Activated CD8-positive, alpha-beta memory T cell treated with anti-CD3 and anti-CD28 coated beads, Interleukin-2, amount 50 U/mL, for 4 hours (primary cell): ENCODE measurements around the gene POU6F2.
"Not testable (repeated sequence)": the region's sequence is repeated elsewhere in the genome, so short reads cannot be mapped to it uniquely, and the experiment has no call there.

Source experiments
- DNase-seq: peaks from one replicate; pipeline ENCODE4 v3.0.0-alpha.2; 2020

The POU6F2 gene

DNA sequence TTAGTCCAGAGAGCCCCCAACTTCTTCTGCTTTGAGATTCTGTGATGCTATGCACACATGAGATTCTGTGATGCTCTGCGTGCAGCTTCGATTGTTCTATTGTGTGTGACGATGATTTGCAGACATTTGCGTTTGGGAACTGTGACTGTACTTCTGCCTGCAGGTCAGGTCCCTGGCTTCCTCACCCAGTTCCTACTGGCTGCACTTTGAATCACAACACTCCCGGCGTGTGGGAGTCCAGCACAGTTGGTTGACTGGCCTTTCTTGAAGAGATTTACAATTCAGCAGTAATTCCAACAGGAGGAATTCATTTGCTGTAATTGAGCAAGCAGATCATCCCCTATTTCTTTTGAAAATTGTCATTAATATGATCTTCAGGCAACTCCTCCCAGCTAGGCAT lies 336.3 kb downstream of the POU6F2 start:
- no peak for DNase-seq

DNA sequence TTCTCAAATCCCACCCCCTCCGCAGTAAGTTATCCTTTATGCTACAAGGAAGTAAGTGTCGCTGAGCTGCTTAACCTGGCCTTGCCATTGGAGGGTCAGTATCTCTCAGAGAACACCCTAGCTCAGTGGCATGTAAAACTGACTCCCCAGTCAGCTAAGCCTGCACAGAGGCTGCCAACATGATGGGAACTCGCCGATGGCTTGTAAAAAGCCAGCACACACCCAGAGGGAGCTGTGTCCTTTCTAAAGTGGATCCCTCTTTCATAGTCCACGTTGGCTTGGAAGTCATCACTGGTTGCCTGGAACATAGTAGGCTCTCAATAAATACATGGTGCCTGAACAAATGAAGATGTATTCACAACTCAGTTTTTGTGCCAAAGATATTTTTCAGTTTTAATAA lies 339.4 kb downstream of the POU6F2 start:
- no peak for DNase-seq

DNA sequence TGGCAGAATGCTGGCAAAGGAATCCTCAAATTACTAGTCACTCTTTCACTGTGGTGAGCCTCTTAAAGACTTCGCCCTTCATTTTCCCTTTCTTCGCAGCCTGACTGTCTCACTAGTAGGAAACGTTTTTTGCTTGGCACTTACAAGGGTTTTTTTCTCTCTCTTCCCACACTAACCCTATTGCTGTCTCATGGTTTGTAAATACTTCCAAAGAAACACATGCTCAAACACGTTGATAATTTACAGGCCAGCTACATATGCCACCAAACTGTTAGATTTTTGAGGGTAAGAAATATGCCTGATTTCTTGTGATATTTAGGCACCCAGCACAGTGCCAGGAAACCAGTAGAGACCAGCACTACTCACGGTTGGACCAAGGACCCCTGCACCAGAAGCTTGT lies 340.2 kb downstream of the POU6F2 start:
- no peak for DNase-seq

DNA sequence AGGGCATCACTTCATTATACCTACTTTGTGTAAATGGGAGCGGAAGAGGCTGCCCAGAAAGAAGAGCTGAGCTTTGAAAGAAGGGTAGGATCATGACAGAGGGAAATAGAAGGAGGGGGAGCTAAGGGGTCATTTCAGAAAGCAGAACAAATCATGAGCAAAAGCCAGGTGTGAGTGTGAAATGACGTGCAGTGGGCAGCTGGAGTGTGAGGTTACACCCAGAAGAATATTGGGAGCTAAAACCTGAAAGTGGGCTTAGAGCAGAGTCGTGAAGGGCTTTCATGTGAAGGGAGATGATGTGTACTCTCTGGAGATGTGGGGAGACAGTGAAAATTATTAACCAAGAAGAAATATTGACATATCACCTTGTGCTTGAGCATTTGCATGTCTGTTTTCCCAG lies 343.5 kb downstream of the POU6F2 start:
- no peak for DNase-seq

DNA sequence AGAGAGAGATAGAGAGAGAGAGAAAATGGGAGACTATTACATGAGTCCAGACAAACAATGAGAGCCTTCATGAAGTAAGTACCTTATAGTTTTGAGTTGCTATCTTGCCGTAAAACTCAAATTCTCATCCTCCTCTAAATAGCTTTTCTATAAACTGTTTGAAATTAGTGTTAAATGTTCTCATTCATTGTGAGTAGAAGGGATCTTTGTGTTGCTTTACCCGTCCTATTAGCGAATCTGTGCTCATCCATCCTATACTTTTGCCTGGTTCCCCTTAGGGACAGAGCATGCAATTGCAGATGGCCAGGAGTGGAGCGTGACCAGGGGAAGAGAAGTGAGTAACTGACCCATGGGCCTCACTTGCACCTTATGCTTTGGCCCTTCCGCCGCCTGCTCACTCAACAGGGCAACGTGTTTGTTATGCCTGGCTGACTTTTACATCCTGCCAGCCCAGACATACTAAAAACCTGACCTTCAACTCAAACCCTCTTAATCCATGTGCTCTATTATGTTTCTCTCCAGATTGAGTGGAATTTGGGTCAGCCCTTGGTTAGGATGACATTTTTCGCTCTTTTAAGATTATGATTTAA lies 344.3 kb downstream of the POU6F2 start:
- DNase-seq = no peak

DNA sequence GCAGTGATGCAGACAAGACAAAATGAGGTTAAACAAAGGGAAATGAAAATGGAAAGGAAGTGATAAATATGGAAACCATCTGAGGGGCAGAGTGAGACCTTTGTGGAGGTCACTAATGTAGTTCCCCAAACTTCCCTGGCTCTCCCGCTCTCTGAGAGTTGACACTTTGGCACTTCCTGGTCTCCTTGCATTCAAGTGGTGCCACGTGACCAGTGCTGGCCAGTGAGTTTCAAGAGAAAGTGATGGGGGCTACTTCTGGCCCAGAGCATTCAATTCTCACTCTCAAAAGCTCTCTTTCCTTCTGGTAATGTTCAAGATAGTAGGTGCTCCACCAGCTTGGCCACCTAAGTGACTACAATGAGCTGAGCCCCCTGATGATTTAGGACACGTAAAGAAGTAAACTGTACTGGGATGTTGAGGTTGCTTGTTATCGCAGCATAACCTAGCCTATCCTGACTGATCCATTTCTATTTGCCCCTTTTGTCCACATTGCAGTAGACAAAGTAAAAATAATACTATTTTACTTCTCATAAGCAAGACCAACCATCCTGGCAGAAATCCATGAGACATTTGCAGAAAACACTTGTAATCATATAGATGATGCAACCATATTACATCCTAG lies 346.5 kb downstream of the POU6F2 start:
- no peak for DNase-seq

DNA sequence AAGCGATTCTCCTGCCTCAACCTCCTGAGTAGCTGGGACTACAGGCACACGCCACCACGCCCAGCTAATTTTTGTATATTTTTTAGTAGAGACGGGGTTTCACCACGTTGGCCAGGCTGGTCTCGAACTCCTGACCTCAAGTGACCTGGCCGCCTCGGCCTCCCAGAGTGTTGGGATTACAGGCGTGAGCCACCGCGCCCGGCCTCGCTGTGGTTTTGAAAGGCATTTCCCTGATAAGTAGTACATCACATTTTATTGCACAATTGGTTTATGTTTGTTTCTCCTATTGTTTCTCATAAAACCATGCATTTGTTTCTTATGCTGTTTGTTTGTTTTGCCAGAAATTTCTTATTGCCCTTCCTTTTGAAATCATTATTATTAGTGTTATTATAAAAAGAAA lies 353.9 kb downstream of the POU6F2 start:
- not testable (repeated sequence) for DNase-seq

DNA sequence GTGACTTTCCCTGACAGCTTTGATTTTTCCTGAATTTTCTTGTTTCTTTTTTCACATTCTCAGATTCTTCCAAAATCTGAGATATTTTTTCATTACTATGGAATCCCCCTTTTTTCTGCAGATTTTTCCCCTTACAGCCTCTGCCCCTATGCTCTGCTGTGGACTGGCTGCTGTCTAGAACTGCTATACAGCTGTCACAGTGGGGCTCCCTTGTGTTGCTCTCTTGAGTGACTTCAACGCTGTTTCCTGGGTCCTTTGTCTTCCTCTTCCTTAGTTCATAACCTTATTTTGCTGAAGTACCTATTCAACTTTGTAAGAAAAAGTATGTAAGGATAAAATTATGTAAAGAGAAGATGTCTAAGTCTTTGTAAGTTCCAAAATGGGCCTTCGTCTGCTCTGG lies 354.4 kb downstream of the POU6F2 start:
- no peak for DNase-seq

DNA sequence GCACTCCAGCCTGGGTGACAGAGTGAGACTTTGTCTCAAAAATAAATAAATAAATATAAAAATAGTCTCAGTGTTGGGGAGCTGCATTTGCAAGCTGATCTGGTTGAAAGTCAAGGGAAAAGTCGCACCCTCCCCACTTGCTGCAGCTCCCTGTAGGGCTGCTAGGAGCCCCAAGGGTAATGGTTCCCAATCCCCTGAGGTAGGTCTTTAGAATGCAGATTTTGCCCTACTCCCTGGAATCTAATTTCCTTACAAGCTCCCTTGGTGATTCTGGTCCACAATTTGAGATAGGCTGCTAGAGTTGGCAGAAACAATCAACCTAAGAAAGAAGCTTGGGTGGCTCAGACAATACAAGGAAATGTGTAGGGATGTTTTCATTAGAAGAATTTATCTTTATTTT lies 356.0 kb downstream of the POU6F2 start:
- DNase-seq = no peak

DNA sequence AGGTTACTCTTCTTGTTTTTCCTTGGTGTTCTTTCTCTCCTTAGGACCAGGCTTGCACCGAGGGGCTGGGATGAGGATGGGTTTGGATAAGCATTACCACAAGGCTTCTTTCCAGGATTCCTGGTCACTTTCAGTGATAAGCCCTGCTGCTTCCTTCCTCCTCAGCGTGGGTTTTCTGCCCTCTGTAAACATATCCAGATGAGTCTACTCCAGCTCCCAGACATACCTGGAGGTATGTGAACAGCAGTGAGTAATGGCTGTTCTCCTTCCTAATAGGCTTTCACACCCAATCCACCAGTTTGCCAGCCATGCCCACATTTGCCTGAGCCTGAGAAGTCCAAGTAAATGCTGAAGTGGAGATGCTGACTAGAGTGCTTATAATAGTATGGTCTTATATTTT lies 358.7 kb downstream of the POU6F2 start:
- no peak for DNase-seq

DNA sequence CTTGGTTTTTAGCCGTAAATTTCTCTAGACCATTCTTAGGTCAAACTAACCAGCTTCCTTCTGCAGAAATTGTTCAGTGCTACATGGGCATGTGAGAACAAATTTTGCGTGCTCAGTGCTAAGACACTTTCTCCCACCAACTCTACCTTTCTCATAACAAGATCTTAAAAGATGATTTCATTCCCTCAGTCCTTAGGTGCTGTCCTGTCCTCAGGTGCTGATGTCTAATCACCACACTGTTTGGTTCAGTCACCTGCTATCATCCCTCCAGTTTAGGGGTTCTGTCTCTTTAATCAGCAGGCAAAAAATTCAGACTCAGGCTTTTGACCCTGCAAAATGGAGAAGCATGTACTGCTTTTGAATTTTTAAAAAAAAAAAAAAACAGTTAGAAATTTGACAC lies 361.0 kb downstream of the POU6F2 start:
- no peak for DNase-seq

DNA sequence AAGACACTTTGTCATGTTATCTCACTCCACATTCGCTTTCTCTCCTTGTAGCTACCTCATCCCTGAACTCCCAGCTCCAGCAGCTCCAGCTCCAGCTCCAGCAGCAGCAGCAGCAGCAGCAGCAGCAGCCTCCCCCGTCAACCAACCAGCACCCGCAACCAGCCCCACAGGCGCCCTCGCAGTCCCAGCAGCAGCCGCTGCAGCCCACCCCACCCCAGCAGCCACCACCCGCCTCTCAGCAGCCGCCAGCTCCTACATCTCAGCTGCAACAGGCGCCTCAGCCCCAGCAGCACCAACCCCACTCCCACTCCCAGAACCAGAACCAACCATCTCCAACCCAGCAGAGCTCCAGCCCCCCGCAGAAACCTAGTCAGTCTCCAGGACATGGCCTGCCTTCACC lies 361.9 kb downstream of the POU6F2 start:
- no peak for DNase-seq

DNA sequence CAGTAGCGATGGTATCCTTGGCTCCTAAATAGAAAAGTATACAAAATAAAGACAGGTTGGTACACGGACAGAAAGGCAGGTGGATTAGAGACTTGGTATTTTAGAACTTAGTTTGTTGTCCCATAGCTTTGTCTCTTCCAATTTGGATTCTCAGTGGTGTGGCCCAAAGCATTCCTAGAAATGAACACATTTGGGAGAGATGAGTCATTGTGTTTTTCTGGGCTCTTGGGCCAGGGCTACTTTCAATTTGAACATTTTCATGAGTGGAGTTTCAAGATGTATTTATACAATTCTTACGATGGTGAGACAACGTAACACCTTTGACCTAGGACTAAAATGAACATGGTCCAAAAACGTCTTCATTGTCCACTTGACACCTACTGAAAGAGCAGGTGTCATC lies 363.4 kb downstream of the POU6F2 start:
- no peak for DNase-seq

DNA sequence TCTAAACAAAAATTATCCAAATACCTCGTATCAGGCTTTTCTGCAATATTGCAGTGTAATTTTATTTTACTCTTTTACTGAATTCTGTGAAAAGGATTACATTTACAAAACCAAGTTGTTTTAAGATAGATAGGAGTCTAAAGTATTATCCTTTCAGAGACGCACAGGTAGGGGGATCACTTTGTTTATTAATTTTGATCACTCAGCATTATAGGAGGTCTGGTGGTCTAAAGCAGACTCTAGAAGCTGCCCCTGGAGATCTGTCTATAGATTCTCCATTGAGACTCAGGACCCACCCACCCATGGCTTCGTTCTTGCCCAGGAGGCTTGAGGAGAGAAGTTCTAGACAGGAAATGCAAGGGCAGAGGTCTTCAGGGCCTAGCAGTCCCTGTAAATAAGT lies 365.1 kb downstream of the POU6F2 start:
- no peak for DNase-seq

DNA sequence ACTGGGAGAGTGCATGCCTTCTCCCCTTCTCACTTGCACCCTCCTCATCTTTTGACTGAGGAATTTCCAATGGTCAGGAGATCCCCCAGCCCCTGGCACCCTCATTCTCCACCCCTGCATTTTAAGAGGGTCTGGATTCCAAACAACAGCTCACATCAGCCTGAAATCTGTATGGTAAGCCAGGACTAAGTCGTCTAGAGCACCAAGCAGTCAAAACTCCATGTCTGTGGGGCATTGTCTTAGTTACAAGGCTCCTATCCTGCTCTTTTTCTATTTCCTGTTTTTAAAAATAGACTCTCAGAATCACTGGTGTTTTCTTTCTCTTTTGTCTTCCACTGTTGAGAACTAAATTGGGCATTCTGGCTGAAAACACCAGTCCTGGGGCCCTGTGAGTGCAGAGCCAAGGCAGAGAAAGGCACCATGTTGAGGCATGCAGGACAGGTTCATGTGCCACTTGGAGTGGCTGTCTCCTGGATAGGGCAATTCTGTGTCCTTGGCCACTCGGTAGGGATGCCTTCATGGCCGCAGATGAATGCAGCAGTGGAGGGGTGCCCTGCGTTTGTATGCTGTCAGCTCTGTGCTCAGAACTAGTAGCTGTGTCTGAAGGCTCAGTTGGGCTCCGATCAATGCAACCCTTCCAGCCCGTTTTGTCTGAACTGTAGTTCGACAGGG lies 371.9 kb downstream of the POU6F2 start:
- DNase-seq = no peak

DNA sequence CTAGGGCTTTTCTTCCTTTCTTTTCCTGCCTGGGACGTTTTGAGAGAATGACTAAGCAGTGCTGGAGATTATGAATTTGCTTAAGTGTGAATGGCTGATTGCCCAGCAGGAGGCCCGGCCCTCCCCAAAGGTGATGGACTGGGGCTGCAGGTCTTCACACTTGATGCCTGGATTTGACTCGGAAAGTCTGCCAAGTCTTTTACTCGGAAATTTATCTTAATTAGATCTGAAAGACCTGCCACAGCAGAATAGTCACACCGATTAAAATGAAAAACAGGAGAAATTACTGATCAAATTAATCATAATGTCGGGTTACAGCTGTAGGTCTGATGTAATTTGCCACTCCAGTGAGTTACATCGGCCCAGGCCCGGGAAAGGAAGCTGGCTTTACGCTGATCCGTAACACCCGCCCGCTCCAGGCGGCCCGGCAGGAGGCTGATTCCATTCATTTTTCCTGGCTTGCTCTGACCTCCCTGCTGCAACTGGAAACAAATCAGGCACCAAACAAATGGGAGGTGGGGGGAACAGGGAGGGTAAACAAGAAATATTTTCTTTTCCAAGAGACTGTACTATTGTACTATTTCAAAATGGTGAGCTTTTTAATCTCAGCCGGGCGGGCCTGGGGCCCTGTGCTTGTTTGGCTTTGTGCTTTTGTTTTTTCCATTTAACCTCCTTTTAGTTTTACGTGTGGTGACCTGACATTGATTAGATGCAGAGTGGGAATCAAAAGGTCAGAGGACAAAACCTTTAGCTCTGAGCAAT lies 376.1 kb downstream of the POU6F2 start:
- no peak for DNase-seq

DNA sequence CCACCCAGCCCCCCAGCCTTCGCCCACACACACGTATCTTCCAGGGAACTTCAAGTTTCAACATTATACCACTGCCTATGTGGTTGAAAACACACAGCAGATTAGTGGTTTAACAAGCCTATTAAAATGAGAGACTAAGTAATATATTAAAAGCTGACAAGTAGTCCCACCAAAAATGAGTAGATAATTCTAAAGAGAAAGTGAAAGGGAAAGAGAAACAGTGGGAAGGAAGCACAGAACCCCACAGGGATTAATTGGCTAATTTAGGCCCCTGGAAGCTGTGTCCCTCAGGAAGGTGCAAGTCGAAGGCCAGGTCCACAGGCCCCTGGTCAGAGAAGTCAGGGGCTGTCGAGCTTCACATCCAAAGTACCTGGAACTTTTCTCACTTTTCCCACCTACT lies 378.0 kb downstream of the POU6F2 start:
- no peak for DNase-seq

DNA sequence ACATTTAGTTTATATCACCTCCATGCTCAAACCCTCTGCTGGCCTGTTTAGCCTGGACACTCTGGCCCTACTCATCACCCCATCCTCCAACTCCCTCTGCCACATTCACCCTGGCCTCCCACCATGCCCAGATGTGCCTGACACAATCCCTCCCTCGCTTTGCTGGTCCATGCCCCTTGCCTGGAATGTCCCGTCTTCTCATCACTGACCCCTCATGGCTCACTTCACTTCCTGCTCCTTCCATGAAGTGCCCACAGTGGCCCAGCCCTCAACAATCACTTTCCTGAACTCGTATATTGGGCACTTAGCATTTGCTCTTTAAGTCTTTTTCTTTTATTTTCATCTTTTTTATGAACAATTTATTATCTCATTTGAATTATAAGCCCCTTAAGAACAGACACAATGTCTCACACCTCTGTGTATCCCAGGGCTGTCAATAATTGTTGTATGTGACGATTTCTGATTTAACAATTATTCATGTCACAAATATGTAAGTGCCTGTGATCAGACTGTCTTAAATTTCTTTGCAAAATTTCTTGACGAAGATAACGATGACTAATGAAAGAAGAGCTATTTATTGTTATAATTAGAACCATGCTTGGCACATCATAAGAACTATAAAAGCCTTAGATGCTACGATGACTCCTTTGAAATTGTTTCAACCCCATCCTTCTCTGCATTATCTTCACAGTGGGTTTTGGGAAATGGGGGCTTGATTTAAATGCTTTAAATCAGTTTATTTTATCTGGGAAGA lies 378.6 kb downstream of the POU6F2 start:
- DNase-seq = no peak

DNA sequence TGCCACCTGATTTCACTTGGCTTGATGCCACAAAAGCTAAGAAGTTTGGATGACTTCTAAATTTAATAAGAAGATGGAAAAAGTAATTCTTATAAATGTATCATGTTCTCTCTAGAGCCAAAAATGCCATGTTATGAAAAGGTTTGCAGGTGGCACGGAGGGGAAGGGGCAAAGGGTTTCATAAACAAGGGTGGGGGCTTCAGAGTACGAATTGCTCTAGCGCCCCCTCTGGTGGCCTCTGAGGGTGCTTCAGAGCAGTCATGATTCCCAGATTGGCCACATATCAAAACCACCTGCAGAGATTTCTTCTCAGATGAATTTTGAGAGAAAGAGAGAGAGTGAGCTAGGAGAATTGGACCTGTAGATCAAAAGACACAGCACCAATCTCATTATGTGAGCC lies 379.9 kb downstream of the POU6F2 start:
- DNase-seq = no peak

DNA sequence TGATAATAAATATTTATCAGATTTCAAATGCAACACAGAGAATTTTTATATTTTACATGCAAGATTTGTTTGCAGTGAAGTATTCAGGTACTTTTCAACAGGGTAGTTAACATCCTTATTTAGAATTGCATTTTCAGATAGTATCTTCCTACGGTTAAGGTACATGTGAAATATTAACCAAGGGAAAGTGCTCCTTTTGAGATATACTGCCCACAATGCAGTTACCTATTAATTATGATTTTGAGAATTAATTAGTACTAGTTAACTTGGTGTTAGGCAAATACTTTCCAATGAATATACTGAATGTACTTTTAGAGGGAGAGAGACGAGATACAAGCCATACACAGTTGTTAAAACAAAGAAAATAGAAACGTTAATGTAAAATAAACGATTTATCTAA lies 382.3 kb downstream of the POU6F2 start:
- DNase-seq = no peak

DNA sequence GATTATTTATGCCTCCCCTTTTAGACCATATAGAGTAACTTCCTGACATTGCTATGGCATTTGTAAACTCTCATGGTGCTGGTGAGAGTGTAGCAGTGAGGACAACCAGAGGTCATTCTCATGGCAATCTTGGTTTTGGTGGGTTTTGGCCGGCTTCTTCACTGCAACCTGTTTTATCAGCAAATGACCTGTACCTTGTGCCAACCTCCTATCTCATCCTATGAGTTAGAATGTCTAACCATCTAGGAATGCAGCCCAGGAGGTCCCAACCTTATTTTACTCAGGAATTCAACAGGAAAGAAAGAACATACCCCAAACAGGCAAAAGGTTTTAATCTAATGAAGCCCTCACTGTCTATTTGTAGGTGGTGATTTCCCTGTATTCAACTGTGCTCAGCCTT lies 383.1 kb downstream of the POU6F2 start:
- no peak for DNase-seq

DNA sequence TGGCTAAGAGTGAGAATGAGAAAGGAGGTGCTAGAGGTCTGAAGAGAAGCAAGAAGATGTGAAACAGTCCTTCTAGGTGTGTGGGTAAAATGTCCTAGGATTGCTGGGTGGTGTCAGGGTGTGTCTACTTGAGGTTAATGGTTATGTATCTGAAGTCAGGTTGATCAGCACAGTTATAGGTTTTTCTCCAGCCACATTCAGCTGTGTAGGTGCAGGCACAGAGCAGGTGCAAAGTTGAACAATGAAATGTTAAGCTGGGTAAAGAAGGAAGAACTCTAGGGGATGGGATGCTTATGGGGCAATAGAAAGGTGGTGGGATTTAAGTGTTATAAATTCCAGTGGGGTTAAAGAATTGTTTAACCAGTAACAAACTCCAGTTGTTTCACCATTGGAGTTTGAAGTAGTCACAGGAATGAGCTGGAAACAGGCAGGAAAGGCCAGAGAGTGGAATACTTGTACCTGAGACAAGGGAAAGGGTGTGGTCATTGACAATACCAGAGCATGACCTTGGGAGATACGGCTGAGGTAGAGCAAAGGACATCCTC lies 388.1 kb downstream of the POU6F2 start:
- DNase-seq = no peak

DNA sequence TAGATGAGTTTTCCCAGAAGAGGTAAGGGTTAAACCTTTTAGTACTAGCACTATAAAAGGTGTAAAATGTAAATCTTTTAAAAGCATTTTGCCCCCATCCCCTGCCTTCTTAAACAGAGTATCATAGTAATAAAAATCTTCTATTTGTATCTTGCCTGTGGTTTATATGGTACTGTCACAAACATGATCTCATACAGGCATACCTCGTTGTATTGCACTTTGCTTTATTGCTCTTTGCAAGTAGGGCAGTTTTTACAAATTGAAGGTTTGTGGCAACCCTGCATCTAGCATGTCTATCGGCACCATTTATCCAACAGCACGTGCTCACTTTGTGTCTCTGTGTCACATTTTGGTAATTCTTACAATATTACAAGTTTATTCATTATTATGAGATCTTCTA lies 389.7 kb downstream of the POU6F2 start:
- no peak for DNase-seq
